NCI-H1417 (cell line): ENCODE measurements around the gene CAMK2A.

ENCODE experiments used
- DNase-seq, 3 experiments: peaks; one replicate each; lab custom pipeline; 2025; lab: John Stamatoyannopoulos, UW

CAMK2A gene

GRCh38 chr5:150300496-150301169 lies 11.1 kb upstream of the CAMK2A start:
- no peak for DNase-seq

- no peak for DNase-seq
These were observed 10.2 kb upstream of the CAMK2A start for GRCh38 chr5:150299571-150300327.

- DNase-seq = no peak
These were observed 9.3 kb upstream of the CAMK2A start for GRCh38 chr5:150298701-150299451.

GRCh38 chr5:150297934-150298595 lies 8.5 kb upstream of the CAMK2A start:
- no peak for DNase-seq

- no peak for DNase-seq
These were observed 7.8 kb upstream of the CAMK2A start for GRCh38 chr5:150297236-150297890.

GRCh38 chr5:150296496-150296895 lies 6.9 kb upstream of the CAMK2A start:
- no peak for DNase-seq

- DNase-seq = no peak
These were observed 6.3 kb upstream of the CAMK2A start for GRCh38 chr5:150295741-150296486.

- peak in 2 of 3 experiments; percentile 3 to 21 for DNase-seq
These were observed 5.6 kb upstream of the CAMK2A start for GRCh38 chr5:150295172-150295634.

GRCh38 chr5:150294551-150295071 lies 5.0 kb upstream of the CAMK2A start:
- no peak for DNase-seq

GRCh38 chr5:150293091-150293941 lies 3.7 kb upstream of the CAMK2A start:
- peak in 1 of 3 experiments; percentile 5 for DNase-seq

- DNase-seq = peak in 1 of 3 experiments; percentile 42
These were observed 2.1 kb upstream of the CAMK2A start for GRCh38 chr5:150291388-150292385.

- DNase-seq = no peak
These were observed 782 bp downstream of the CAMK2A start for GRCh38 chr5:150288791-150289190.

GRCh38 chr5:150288361-150288760 lies 1.2 kb downstream of the CAMK2A start:
- DNase-seq = no peak

GRCh38 chr5:150286820-150287219 lies 2.8 kb downstream of the CAMK2A start:
- peak in 1 of 3 experiments; percentile 4 for DNase-seq

- DNase-seq = no peak
These were observed 4.5 kb downstream of the CAMK2A start for GRCh38 chr5:150285114-150285513.

- no peak for DNase-seq
These were observed 5.3 kb downstream of the CAMK2A start for GRCh38 chr5:150284311-150284710.

GRCh38 chr5:150283904-150284303 lies 5.7 kb downstream of the CAMK2A start:
- no peak for DNase-seq

GRCh38 chr5:150281987-150282386 lies 7.6 kb downstream of the CAMK2A start:
- no peak for DNase-seq
